ENCODE data around the gene TM9SF1.

TM9SF1 gene, protein sequence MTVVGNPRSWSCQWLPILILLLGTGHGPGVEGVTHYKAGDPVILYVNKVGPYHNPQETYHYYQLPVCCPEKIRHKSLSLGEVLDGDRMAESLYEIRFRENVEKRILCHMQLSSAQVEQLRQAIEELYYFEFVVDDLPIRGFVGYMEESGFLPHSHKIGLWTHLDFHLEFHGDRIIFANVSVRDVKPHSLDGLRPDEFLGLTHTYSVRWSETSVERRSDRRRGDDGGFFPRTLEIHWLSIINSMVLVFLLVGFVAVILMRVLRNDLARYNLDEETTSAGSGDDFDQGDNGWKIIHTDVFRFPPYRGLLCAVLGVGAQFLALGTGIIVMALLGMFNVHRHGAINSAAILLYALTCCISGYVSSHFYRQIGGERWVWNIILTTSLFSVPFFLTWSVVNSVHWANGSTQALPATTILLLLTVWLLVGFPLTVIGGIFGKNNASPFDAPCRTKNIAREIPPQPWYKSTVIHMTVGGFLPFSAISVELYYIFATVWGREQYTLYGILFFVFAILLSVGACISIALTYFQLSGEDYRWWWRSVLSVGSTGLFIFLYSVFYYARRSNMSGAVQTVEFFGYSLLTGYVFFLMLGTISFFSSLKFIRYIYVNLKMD

DNA sequence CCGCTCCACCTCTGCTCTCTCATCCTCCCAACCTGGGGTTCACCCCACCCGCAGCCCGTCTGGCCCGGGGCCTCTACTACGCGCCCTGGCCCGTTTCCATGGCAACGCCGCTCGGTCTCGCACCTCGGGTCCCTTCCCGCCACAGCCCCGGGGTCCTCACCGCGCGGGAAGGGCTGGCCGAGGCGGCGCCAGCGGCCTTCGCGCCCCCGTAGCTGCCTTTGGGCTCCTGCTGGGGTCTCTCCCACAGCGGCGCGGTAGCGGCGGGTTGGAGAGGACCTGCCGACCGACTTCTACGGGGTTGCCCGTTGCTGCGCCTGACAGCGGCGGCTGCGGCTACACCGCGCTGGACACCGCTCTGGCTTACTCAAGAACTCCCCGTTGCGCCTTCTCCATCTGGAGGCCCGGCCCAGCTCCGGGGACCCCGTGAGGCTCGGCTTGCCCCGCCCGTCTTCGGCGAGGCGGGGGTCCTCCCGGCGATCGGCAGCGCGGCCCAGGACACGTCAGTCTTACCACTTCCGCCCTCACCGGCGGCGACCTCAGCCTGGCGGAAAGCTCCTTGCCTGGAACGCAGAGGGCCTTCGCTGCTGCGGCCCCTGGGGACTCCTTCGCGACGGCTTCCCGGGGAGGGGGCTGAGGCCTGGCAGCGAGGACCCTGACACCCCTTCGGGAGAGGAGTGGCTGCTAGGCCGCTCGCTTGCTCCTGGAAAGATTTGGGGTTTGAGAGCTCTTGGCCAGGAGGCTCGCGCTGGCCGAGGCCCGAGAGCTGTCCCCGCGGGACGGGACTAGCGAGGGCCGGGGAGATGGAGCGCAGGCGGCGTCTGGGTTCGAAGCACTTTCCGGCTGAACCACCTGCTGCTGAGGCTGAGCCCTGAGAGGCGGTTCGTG, at the start of gene TM9SF1:
TSS of gene TM9SF1 (minus strand) at position 256 of the 885 bp plus-strand sequence. CDS start 422 bp downstream, outside the sequence.
- DNase-seq, result peak; percentile 90 to 93

DNA sequence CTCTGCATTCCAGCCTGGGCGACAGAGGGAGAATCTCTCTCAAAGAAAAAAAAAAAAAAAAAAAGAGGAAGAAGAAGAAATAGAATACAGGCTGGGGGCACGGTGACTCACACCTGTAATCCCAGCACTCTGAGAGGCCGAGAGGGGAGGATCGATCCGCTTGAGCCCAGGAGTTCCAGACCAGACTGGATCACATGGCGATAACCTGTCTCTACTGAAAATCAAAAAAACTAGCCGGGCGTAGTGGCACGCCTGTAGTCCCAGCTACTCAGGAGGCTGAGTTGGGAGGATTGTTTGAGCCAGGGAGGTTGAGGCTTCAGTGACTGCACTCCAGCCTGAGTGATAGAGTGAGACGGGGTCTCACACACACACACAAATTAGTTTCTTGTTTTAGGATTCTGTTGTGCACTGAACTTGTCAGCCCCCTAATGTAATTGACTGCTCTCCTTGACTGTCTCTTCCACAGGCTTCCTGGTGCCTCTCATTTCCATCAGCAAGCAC, 48.1 kb upstream of the TM9SF1 start:
- peak; percentile 15 to 46 for DNase-seq

DNA sequence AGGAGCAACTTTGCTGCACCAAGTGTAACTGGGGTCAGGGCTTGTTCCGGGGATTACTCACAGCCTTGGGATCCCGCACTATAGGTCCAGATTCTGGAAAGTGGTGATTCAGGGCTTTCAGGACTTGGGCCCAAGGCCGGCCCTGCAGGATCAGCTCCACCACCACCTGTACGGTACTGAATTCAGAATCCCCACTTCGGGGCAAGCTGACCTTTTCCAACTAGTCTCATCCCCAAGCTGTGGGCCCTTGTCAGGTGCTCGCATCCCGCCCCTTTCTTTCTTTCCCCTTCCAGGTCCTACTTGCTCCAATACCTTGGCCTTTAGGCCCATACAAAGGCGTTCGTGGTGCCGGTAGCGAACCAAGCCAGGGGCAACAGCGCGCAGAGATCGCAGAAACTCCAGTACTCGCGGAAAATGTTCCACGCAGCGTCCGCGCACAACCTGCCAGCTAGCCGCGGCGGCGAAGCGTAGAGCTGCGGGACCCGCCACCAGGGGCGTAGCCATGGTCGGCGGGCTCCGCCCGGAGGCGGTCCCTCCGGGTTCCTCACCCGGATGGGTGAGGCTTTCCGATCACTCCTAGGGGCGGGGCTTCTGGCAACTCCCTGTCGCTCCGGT, 46.7 kb upstream of the TM9SF1 start:
- peak; percentile 93 to 94 for DNase-seq

DNA sequence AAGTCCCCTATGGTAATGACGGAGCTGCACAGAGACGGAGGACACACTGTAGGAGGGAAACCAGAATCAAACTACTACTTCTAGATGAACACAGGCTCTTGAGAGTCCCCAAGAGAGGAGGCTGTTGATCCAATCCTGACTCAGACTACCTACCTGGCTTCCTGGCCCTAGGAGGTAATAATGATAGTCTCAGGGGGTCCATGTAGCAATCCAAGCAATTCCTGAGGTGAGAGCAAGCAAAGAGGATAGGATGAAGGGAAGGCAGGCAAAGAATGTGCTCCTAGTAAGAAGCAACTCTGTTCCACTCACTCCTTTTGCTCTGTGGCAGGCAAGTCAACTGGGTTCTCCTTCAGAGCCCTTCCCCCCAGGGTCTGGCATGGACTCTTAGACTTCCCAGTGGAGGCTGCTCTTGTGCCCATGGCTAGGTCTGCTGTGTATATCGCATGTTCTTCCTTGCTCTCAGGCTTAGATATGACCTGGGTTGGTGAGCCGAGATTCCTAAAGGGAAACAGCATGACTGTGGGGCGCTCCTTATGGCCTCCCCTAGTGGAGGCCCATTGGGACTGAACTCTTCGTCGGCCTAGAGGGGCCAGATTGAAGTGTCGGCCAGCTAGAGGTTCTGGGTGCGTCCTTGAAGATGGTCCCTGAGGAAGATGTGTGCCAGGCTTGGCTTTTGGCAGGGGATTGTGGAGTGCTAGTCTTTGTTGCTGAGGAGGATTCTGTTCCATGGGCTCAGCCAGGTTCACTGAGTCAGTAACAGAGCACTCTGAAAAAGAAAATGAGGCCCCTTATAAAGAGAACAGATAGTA, 45.1 kb upstream of the TM9SF1 start:
- no peak for DNase-seq

DNA sequence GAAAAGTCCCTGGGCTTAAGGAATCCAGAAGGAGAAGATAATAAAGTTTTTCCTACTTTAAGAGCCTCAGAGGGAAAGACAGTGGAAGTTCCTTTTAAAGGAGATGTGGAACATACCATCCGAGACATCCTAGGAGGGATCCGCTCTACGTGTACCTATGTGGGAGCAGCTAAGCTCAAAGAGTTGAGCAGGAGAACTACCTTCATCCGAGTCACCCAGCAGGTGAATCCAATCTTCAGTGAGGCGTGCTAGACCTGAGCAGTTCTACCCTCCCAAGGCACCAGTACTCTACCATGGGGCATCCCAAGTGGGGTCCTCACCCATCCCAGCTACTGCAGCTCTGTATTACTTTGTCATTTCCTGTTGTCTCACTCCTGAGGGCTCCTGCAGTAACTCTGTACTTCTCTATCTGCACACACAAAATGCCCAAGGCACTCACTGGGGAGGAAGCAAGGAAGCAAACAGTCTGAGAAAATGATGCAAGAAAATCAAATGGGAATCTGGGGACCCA, 43.3 kb upstream of the TM9SF1 start:
- no peak for DNase-seq

DNA sequence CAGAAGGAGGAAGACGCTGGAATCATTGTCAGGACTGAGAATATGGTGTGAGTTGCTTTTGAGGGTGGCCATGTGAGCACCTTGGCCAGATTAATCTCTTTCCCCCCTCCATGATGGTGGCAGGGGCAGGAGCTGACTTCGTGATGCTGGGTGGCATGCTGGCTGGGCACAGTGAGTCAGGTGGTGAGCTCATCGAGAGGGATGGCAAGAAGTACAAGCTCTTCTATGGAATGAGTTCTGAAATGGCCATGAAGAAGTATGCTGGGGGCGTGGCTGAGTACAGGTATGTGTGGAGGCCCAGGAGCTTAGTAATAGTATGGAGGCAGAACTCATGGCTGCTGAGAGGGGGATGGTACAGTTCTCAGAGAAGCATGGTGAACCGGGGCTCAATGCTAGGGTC, 42.9 kb upstream of the TM9SF1 start:
- DNase-seq, result no peak

DNA sequence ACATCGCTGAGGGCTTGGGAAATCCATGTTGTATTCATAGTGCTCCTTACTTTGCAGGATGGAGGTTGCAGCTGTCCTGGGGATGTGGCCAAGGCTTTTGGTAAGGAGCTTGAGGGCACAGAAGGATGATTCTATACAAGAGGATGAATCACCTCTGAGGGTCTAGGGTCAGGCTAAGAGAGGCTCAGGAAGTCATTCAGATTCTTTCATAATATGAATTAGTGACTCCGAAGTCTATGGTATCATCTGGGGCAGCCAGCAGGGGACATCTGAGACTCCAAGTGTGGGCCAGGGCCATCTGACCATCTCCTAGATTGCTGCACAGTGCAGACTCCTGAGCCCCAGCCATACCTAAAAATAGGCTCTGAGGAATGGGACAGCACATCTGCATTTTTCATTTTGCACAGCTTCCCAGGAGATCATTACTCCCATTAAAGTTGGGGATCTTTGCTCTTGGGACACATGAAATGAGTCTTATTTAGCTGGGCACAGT, 42.3 kb upstream of the TM9SF1 start:
- no peak for DNase-seq

DNA sequence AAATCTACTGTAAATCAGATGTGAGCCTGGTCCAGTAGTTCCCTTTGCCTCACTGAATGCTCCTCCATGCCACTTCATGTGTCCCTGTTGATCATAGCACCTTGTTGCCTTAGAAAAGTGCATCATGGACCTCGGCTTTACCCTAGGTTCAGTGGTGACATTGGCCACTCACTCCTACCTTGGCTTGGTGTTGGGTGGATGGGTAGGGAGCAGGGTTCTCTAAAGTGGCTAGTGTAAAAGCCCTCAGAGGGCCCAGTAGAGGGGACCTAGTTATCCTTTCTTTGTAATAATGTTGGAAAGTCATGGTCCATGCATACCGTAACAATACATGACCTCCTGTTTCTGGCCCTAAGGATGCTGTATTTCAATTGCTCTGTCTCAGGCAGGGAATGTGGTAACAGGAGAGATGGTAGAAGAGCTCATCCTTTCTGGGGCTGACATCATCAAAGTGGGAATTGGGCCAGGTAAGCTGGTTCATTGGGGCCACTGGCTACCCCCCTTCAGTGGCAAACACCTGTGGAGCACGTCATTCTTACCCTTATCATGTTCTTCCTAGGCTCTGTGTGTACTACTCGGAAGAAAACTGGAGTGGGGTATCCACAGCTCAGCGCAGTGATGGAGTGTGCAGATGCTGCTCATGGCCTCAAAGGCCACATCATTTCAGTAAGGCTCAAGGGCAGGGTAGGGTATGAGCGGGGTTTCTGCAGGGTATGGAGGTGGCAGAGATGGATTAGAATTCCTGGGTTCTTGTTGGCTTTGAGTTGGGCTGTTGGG, 41.6 kb upstream of the TM9SF1 start:
- DNase-seq, result no peak

DNA sequence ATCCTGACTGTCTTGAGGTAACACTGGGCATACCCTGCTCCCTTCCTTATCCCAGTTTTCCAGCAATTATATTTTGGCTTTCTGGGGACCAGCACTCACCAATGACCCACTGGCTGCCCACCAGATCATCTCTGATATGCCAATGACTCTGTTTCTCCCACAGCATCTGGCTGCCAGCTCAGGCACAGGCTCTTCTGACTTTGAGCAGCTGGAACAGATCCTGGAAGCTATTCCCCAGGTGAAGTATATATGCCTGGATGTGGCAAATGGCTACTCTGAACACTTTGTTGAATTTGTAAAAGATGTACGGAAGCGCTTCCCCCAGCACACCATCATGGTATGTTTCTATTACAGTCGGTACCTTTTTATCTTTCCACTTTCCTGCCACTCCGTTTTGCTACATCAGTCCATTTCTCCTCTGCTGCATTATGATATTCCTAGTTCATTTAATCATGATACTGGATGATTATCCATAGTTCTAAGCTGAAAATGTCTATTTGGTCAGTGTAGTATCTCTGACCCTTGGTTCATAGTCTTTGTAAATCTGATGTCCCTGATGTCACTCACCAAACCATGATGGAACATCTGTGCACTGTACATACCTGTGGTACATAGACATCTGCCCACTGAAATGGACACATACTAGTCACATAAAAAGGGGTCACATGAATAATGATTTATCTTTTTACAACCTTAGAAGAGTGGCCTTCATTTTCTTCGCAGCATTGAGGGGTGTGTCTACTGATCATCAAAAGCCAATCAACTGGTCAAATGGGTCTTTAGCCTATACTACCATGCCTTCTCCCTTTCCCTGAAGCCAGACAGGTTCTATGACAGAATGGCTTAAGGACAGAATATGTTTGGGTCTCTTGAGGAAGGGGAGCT, 40.8 kb upstream of the TM9SF1 start:
- DNase-seq, result no peak

DNA sequence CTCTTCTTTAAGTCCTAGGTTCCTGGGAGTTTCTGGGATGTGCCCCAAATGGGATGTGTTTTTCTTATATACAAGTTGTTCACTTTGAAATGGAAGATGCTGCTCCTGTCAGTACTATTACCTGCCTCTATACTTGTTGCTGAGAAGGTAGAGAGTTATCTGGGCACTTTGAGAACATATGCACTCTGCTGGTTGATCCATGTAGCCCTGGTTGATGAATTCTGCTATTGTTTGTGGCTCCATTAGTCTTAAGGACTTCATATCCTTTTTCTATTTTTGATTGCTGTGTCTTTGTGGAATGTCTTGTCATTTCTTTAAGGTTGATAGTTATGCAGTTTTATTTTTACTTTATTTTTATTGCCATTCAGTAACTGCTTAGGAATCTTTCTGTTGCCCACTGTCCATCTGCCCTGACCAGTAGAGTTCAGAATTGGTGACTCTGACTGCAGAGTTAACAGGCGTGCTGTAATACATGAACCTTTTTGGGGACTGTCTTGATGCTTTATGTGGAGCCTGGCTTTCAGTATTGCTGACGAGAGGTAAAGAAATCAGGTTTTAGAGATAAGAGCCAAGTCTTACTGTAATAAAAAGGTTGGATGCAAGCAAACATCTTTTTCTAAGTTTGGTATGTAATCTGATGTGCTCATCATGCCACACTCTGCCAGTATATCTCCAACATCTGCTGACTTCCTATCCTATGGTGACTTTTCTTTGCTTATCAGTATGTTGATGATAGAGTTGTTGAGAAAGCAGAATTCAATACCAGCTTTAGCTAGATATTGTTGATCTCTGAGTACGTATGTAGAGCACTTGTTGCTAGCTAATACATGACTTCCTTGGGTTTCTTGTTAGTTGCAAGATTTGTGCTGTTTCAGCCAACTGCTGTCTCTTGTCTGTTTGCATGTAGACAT, 39.1 kb upstream of the TM9SF1 start:
- DNase-seq, result no peak

DNA sequence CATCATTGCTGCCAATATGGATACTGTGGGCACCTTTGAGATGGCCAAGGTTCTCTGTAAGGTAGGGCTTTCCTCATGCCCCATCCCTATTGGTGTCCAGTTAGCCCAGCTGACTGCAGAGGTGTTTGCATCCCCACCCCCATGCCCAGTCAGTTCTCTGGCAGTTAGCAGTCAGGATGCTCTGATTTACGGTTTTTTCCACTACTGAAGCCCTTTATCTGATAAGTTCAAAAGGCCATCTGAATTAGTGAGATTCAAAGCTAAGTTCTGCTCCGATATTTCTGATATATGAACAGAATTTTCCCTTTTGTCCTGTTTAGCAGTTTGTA, 38.3 kb upstream of the TM9SF1 start:
- DNase-seq, result no peak

DNA sequence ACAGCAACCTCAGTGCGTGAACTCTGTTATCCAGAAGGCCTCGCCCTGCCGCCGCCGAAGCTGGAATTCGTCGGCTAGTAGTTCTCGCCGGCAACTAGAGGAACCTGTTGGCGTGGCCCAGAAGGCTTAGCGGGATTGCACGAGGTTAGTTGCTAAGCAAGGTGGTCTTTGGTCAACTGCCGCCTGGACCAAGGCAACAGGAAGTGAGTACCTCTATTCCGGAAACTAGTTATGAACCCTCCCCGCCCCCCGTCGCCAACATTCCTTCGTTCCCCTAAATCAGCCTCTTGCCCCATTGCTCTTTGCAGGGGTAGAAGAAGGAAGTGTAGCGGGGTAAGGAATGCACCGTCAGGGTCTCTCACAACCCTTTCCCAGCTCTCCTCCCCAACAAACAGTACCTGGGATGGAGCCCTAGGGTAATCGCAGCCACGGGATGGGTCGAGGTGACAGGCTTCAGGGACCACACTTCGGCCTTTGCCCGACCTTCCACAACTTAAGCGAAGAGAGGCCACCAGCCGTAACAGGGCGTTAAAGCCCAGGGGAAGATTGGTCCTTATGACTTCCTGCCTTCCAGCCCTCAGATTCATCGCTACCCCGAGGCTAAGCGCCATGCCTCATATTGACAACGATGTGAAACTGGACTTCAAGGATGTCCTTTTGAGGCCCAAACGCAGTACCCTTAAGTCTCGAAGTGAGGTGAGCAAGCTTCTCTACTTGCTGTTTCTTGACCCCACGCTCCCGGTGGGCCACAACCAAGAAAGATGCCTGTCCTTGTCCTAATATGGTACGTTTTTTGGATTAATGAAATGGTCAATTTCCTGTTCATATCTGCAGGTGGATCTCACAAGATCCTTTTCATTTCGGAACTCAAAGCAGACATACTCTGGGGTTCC, 37.6 kb upstream of the TM9SF1 start, which contains the start of gene GMPR2:
TSS of gene GMPR2 (plus strand) at position 285 of the 893 bp plus-strand sequence. CDS start at position 610, 325 bp downstream.
- DNase-seq, result no peak

DNA sequence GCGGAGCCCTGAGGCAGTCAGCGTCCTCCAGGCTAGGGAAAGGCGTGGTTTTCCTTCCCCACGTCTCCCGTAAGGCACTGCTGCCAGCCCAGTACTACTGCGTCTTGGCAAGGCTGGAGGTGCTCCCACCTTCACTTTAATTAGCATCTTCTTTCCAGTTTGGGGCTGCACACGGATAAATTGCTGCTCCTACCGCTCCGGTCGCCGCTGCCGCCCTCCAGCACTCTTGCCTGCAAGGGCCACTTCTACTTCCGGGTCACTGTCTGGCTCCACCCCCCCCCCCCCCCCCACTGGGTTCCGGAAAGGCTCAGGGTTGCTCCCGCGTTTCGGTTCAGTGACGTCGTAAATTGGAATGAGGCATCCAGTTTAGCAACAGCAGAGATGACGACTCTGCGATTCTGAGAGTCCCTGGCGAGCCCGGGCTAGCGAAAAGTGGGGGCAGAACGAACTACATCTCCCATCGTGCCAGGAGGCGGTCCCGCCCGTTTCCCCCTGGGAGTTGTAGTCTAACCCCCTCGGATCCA, 36.9 kb upstream of the TM9SF1 start, which contains the start of gene NEDD8:
TSS of gene NEDD8 (minus strand) at position 247 of the 524 bp plus-strand sequence. CDS start at position 147, 100 bp downstream.
- peak; percentile 87 to 90 for DNase-seq

DNA sequence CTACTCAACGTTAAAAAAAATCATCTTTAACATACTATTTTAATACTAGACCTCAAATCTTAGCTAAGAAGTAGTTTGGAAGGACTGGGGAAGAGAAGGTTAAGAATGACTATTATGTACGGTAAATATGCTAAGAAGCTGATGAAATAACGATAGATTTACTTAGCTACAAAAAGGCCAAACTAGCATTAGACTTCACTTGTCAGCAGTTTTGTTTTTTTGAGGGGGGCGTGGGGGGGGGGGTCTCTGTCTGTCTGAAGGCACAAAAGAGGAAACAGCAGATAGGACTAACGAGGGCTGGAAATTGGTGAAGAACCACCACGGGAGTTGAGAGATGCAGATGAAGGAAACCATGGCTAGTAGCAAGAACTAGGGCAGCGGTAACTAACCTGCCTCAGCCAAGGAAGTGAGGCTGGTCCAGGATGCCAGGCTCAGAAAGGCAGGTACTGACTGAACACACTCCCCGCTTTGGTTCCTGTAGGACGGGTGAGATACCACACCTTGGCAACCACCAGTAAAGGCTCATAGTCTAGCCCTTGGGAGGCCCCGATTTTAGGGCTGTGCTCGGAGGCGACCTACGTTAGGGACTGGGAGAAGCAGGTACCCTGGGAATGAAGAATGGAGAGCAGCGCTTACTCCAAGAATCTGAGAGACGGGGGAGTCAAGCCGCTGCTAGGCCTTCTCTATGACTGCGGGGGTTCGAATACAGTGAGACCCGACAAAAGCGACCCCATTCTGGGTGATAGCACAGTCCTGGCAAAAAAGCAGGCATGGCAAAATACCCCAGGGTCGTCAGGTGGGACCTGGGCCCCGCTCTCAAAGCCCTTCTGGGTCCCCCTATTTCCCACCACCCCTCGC, 36.3 kb upstream of the TM9SF1 start:
- no peak for DNase-seq

DNA sequence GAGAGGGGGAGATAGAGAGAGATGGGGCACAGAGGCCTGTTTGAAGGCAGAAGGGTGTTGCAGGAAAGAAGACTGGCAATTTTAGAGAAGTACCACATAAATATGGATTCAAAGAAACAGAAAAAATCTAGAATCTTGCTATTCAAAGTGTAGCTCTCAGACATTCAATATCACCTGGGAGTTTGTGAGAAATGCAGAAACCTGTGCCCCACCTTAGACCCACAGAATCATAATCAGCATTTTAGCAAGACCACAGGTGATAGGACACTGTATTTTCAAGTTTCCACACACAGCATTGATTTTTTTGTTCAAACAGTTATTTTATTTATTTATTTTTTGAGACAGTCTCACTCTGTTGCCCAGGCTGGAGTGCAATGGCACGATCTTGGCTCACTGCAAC, 33.7 kb upstream of the TM9SF1 start:
- DNase-seq, result no peak

DNA sequence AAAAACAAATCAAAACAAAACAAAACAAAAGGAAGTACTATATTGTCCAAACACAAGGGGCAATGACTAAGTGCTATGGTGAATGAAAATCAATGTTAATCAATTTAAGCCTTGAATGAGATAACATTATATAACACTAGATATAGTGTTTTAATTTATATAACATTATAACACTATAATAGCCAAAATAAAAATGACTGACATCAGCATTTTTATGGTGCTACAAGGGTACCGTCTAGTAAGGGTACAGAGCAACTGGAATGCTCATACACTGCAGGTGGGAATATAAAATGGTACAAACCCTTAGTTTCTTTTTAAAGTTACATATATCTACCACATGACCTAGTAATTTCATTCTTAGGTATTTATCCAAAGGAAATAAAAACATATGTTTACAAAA, 31.2 kb upstream of the TM9SF1 start:
- DNase-seq, result no peak

Measured in CD4-positive, alpha-beta T cell treated with Interleukin-1 beta for 1 hour (primary cell).